Stomach (tissue), 9 donors: Measurements from ENCODE around the gene ZNF787. TPM values are rescaled to one million over a fixed set of nuclear protein-coding genes. Genes with fewer than 3 reads are reported as not detected.
A peak's percentile ranks its signal among the peaks of the same experiment; 100 is the strongest.
"Not testable (repeated sequence)": the region's sequence is repeated elsewhere in the genome, so short reads cannot be mapped to it uniquely, and the experiment has no call there.

Source experiments
- DNase-seq, 2 donors: peaks; one replicate each; pipeline versions ENCODE4 v3.0.0 to v3.0.0-alpha.2; 2013 to 2019
- H3K27ac ChIP-seq, 5 donors: fragments of 200-600 bp in 4 of 5; sonication (generic) in 4 of 5; one replicate each; pipeline ENCODE4 v1.5.1; 2013 to 2019; ENCODE audit warnings: mild to moderate bottlenecking in 1 of 5, moderate library complexity in 1 of 5
- H3K27me3 ChIP-seq, 3 donors: fragments of 200-600 bp; sonication (generic); one replicate each; pipeline ENCODE4 v1.5.1; 2017 to 2019; ENCODE audit warnings: mixed run types in 1 of 3
- H3K36me3 ChIP-seq, 4 donors: fragments of 200-600 bp; sonication (generic); 1 replicate in 3 of 4; 2 replicates in 1 of 4; pipeline ENCODE4 v1.5.1; 2016 to 2019
- H3K4me1 ChIP-seq, 4 donors: fragments of 200-600 bp; sonication (generic); one replicate each; pipeline ENCODE4 v1.5.1; 2016 to 2019
- H3K4me3 ChIP-seq, 4 donors: fragments of 200-600 bp; sonication (generic) in 3 of 4; one replicate each; pipeline ENCODE4 v1.5.1; 2016 to 2019; ENCODE audit warnings: mild to moderate bottlenecking in 1 of 4
- H3K9me3 ChIP-seq, 4 donors: fragments of 200-600 bp; sonication (generic); one replicate each; pipeline ENCODE4 v1.5.1; 2016 to 2019
- EP300 ChIP-seq: sonication (generic); formaldehyde crosslinking; IDR thresholded peaks from one replicate; pipeline ENCODE4 v1.6.1; 2017; ENCODE audit warnings: antibody characterized with exemption
- POLR2A ChIP-seq, 4 donors: fragments of 450-650 bp; IDR thresholded peaks; one replicate each; pipeline ENCODE4 v1.6.1; 2016; ENCODE audit warnings: antibody characterized with exemption in 4 of 4, control low read depth in 2 of 4, mild to moderate bottlenecking in 1 of 4, moderate library complexity in 1 of 4
- POLR2AphosphoS5 ChIP-seq, 3 donors: sonication (generic); formaldehyde crosslinking; IDR thresholded peaks; one replicate each; pipeline ENCODE4 v1.6.1; 2016; ENCODE audit warnings: antibody characterized with exemption in 3 of 3
- WGBS, 5 donors: extraction: QIAGEN DNeasy Blood & Tissue Kit in 3 of 5; methylation state at CpG; one replicate each; pipeline versions ENCODE4 v1.1.5 to v1.1.7; 2013 to 2018; 5-methylcytosine and 5-hydroxymethylcytosine counted together
- intact Hi-C: fragments of 100-400 bp; cut with DNase I; formaldehyde crosslinking; loops from one replicate; pipeline ENCODE4 v1.15.1; 2023; ENCODE audit warnings: low total_unique reads
- polyA plus RNA-seq, 3 donors: library from polyadenylated mRNA; stranded (reverse); fragments of 200-250 nt; gene quantifications; one replicate each; pipeline ENCODE4 v1.2.3, GENCODE V29; 2013
- total RNA-seq, 5 donors: library from RNA; depleted of rRNA; stranded (reverse); fragments of >200 nt; gene quantifications; one replicate each; pipeline versions ENCODE4 v1.1.0 to v1.2.3, GENCODE V29; 2014 to 2016
- TF ChIP-seq, protein P1 (sequence below), 7 experiments: fragments of 450-650 bp in 4 of 7; fragments of 200-600 bp in 3 of 7; sonication (generic) in 3 of 7; IDR thresholded peaks; one replicate each; pipeline ENCODE4 v1.5.1; 2016 to 2019; ENCODE audit warnings: antibody characterized with exemption in 7 of 7, control low read depth in 2 of 7, mild to moderate bottlenecking in 1 of 7
- donor health status: healthy with polysubstance abuse.
- donor health status: Bipolar disorder and iron deficiency.
- donor health status: healthy.

Gene ZNF787
- total and polyA plus RNA-seq, 8 donors: 2.7 to 77.3 (median 27.2) TPM

DNA sequence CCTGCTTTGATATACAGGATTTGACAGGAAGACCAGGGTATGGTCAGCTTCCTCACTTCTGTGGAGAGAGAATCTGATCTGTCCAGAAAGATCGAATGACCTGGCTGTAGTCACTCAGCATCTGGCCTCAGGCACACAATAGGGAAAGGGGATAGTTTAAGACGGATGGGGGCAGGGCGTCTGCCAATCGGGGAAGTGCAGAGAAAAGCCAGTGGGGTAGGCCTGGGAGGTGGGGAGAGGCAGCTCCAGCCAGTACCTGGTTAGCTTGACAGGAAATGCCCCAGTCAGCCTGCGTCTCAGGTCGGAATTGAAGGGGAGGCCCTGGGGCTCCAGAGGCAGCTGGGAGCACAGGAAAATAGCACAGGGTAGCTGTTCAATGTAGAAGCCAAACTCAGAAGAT lies 32.4 kb upstream of the ZNF787 start:
- TF ChIP-seq, protein P1, sequence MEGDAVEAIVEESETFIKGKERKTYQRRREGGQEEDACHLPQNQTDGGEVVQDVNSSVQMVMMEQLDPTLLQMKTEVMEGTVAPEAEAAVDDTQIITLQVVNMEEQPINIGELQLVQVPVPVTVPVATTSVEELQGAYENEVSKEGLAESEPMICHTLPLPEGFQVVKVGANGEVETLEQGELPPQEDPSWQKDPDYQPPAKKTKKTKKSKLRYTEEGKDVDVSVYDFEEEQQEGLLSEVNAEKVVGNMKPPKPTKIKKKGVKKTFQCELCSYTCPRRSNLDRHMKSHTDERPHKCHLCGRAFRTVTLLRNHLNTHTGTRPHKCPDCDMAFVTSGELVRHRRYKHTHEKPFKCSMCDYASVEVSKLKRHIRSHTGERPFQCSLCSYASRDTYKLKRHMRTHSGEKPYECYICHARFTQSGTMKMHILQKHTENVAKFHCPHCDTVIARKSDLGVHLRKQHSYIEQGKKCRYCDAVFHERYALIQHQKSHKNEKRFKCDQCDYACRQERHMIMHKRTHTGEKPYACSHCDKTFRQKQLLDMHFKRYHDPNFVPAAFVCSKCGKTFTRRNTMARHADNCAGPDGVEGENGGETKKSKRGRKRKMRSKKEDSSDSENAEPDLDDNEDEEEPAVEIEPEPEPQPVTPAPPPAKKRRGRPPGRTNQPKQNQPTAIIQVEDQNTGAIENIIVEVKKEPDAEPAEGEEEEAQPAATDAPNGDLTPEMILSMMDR (IDR thresholded peaks at IDR 0.05): no peak
- peak overlapping the region; percentile 16 to 49 (median 21) for H3K27ac ChIP-seq
- H3K4me1 ChIP-seq: peaks cover 5 to 32% (median 11%) of the 10 kb centered on the region in 4 donors
- H3K27me3 ChIP-seq: no peaks in the 10 kb centered on the region
- H3K4me3 ChIP-seq: no peak overlapping the region
- intact Hi-C loops: no loop called here
- peaks cover 12 to 70% (median 60%) of the 10 kb centered on the region in 4 donors for H3K36me3 ChIP-seq
- WGBS, 5 donors: 19 to 42% (median 32%) methylated on average over 6 of the region's 6 CpGs
- H3K9me3 ChIP-seq: no peaks in the 10 kb centered on the region
- DNase-seq: no peak

DNA sequence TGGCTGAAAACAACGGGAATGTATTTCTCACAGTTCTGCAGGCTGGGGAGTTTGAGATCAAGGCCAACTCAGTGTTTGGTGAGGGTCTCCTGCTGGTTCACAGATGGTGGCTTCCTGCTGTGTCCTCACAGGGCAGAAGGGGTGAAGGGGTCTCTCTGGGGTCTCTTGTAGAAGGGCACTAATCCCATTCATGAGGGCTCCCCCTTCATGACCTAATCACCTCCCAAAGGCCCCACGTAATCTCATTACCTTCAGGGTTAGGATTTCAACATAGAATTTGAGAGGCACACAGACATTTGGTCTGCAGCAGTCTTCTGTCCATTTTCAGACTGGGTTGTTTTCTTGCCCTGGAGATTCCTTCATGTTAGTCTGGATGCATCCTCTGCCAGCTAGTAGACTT lies 31.5 kb upstream of the ZNF787 start:
- intact Hi-C loops: no loop called here
- no peak overlapping the region for H3K4me3 ChIP-seq
- H3K9me3 ChIP-seq: no peaks in the 10 kb centered on the region
- peaks cover 5 to 32% (median 11%) of the 10 kb centered on the region in 4 donors for H3K4me1 ChIP-seq
- peak overlapping the region in 2 of 5 donors; percentile 14 to 49 for H3K27ac ChIP-seq
- H3K27me3 ChIP-seq: no peaks in the 10 kb centered on the region
- H3K36me3 ChIP-seq: peaks cover 16 to 70% (median 60%) of the 10 kb centered on the region in 4 donors
- DNase-seq: no peak
- TF ChIP-seq, protein P1 (IDR thresholded peaks at IDR 0.05): no peak
- TF ChIP-seq POLR2AphosphoS5 (IDR thresholded peaks at IDR 0.05): no peak
- no peak for TF ChIP-seq POLR2A (IDR thresholded peaks at IDR 0.05)
- TF ChIP-seq EP300: no peak
- 52 to 83% (median 63%) methylated on average over 2 of the region's 2 CpGs for WGBS, 5 donors

DNA sequence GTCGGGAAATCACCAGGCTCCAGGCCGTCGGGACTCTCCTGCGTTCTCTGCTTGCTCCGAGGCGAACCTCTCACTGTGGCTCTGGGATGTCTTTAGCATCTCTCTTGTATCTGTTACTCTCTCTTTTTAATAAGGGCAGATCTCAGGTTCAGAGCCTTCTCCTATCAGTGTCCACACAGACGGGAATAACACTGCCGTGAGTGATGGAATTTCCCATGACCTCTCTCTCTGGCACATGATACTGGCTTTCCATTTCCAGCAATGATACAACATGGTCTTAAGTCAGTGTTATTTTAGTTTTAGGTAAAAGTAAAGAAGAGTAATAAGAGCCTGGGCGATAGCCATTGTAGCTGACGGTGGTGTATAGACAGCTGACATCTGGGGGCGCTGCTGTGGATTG lies 29.3 kb upstream of the ZNF787 start:
- whole genome bisulfite sequencing, 5 donors: 84 to 91% (median 88%) methylated on average over 11 of the region's 11 CpGs
- TF ChIP-seq POLR2AphosphoS5 (IDR thresholded peaks at IDR 0.05) (no peak), POLR2A (IDR thresholded peaks at IDR 0.05) (no peak), EP300 (no peak)
- TF ChIP-seq, protein P1 (IDR thresholded peaks at IDR 0.05): no peak
- no peak for DNase-seq
- Histone ChIP-seq H3K27me3 (no peaks in the 10 kb centered on the region), H3K4me3 (no peak overlapping the region), H3K27ac (no peak overlapping the region), H3K36me3 (peaks cover 21 to 63% (median 57%) of the 10 kb centered on the region in 4 donors), H3K9me3 (no peaks in the 10 kb centered on the region), H3K4me1 (peaks cover 0 to 41% (median 16%) of the 10 kb centered on the region in 4 donors)
- intact Hi-C loops: no loop called here

DNA sequence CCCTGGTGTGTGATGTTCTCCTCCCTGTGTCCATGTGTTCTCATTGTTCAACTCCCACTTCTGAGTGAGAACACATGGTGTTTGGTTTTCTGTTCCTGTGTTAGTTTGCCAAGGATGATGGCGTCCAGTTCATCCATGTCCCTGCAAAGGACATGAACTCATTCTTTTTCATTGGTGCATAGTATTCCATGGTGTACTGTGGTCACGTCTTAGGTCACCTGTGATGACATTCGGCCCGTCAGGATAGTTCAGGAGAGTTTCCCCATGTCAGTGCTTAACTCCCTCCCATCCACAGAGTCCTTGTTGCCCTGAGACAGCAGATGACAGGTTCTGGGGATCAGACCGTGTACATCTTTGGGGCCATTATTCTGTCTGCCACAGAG lies 28.6 kb upstream of the ZNF787 start:
- Histone ChIP-seq H3K27me3 (no peaks in the 10 kb centered on the region), H3K9me3 (no peaks in the 10 kb centered on the region), H3K4me1 (peaks cover 0 to 46% (median 19%) of the 10 kb centered on the region in 4 donors), H3K4me3 (no peak overlapping the region), H3K27ac (no peak overlapping the region), H3K36me3 (peaks cover 19 to 56% (median 51%) of the 10 kb centered on the region in 4 donors)
- TF ChIP-seq POLR2A (IDR thresholded peaks at IDR 0.05) (no peak), POLR2AphosphoS5 (IDR thresholded peaks at IDR 0.05) (no peak), EP300 (no peak)
- TF ChIP-seq, protein P1 (IDR thresholded peaks at IDR 0.05): no peak
- intact Hi-C loops: no loop called here
- 93 to 97% (median 96%) methylated on average over 5 of the region's 5 CpGs for WGBS, 5 donors
- DNase-seq: no peak

DNA sequence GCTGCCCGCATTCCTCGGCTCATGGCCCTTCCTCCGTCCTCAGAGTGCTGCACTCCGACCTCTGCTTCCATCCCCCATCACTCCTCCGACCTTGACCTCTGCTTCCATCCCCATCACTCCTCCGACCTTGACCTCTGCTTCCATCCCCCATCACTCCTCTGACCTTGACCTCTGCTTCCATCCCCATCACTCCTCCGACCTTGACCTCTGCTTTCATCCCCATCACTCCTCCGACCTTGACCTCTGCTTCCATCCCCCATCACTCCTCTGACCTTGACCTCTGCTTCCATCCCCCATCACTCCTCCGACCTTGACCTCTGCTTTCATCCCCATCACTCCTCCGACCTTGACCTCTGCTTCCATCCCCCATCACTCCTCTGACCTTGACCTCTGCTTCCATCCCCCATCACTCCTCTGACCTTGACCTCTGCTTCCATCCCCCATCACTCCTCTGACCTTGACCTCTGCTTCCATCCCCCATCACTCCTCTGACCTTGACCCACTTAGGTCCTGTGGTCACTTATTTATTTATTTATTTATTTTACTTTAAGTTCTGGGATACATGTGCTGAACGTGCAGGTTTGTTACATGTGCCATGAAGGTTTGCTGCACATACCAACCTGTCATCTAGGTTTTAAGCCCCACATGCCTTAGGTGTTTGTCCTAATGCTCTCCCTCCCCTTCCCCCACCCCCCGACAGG lies 28.0 kb upstream of the ZNF787 start:
- H3K9me3 ChIP-seq, intact Hi-C loops, H3K4me3 ChIP-seq, H3K27ac ChIP-seq, DNase-seq, H3K27me3 ChIP-seq: not testable (repeated sequence)
- peaks cover 3 to 51% (median 24%) of the 10 kb centered on the region in 4 donors for H3K4me1 ChIP-seq
- 93 to 97% (median 94%) methylated on average over 12 of the region's 12 CpGs for WGBS, 5 donors
- H3K36me3 ChIP-seq: peaks cover 19 to 51% (median 45%) of the 10 kb centered on the region in 4 donors
